Measurements from ENCODE around the gene USF2. TPM values are rescaled to one million over a fixed set of nuclear protein-coding genes. Genes with fewer than 3 reads are reported as not detected.

USF2 gene
- total RNA-seq, 1 donor: 50.1 TPM

GRCh38 chr19:35267353-35267817 is 1.4 kb upstream of the USF2 start:
- no peak for TF ChIP-seq CTCF (IDR thresholded peaks at IDR 0.05; ENCODE audit: insufficient read depth, low read depth, low read length)
- peak overlapping the region; percentile 71 for H3K4me3 ChIP-seq (ENCODE audit: low read depth, low read length)
- DNase-seq (ENCODE audit: low read depth): peak; percentile 32

- peak overlapping the region; percentile 71 for H3K4me3 ChIP-seq (ENCODE audit: low read depth, low read length)
- TF ChIP-seq CTCF (IDR thresholded peaks at IDR 0.05; ENCODE audit: insufficient read depth, low read depth, low read length): no peak
- DNase-seq (ENCODE audit: low read depth): peak; percentile 65
Measured at GRCh38 chr19:35267818-35268535, 785 bp upstream of the USF2 start.

GRCh38 chr19:35269438-35270117 is 816 bp downstream of the USF2 start:
- peak; percentile 53 for TF ChIP-seq CTCF (IDR thresholded peaks at IDR 0.05; ENCODE audit: insufficient read depth, low read depth, low read length)
- peak overlapping the region; percentile 57 for H3K4me3 ChIP-seq (ENCODE audit: low read depth, low read length)
- peak; percentile 79 for DNase-seq (ENCODE audit: low read depth)

- no peak overlapping the region for H3K4me3 ChIP-seq (ENCODE audit: low read depth, low read length)
- no peak for DNase-seq (ENCODE audit: low read depth)
- no peak for TF ChIP-seq CTCF (IDR thresholded peaks at IDR 0.05; ENCODE audit: insufficient read depth, low read depth, low read length)
Measured at GRCh38 chr19:35270381-35270811, 1.6 kb downstream of the USF2 start.

GRCh38 chr19:35271546-35271945 is 2.8 kb downstream of the USF2 start:
- H3K4me3 ChIP-seq (ENCODE audit: low read depth, low read length): no peak overlapping the region
- no peak for TF ChIP-seq CTCF (IDR thresholded peaks at IDR 0.05; ENCODE audit: insufficient read depth, low read depth, low read length)
- no peak for DNase-seq (ENCODE audit: low read depth)

- no peak overlapping the region for H3K4me3 ChIP-seq (ENCODE audit: low read depth, low read length)
- no peak for DNase-seq (ENCODE audit: low read depth)
- no peak for TF ChIP-seq CTCF (IDR thresholded peaks at IDR 0.05; ENCODE audit: insufficient read depth, low read depth, low read length)
Measured at GRCh38 chr19:35272122-35272719, 3.5 kb downstream of the USF2 start.

All from fibroblast of villous mesenchyme (primary cell).